Astrocyte of the spinal cord (primary cell): ENCODE data around the gene BCAS3.

Experiments used
- DNase-seq: peaks from one replicate; pipeline ENCODE4 v3.0.0; 2011; ENCODE audit warnings: low read depth, low spot score
- H3K4me3 ChIP-seq: 2 replicates; pipeline ENCODE4 v1.5.1; 2011; ENCODE audit warnings: low read depth, mild to moderate bottlenecking, low read length, moderate library complexity
- CTCF ChIP-seq: IDR thresholded peaks from 2 replicates; pipeline ENCODE4 v1.5.1; 2012; ENCODE audit warnings: low read depth, mild to moderate bottlenecking, low read length, inconsistent platforms
- in situ Hi-C: cut with HindIII; loops from 2 replicates; pipeline ENCODE4 v1.10.0; 2017; ENCODE audit warnings: low sequenced_read_pairs

BCAS3 gene

GRCh38 chr17:61321344-61321743, 643.7 kb downstream of the BCAS3 start:
- no peak for DNase-seq
- in situ Hi-C loops: no loop called here
- H3K4me3 ChIP-seq: no peak overlapping the region
- no peak for TF ChIP-seq CTCF

GRCh38 chr17:61322325-61323002, 644.8 kb downstream of the BCAS3 start:
- DNase-seq: no peak
- TF ChIP-seq CTCF: no peak
- in situ Hi-C loops: no loop called here
- no peak overlapping the region for H3K4me3 ChIP-seq

GRCh38 chr17:61323003-61323908, 645.6 kb downstream of the BCAS3 start:
- no peak for TF ChIP-seq CTCF
- no peak for DNase-seq
- no peak overlapping the region for H3K4me3 ChIP-seq
- in situ Hi-C loops: no loop called here

- H3K4me3 ChIP-seq: no peak overlapping the region
- peak; percentile 43 for DNase-seq
- no peak for TF ChIP-seq CTCF
- in situ Hi-C loops: no loop called here
Measured at GRCh38 chr17:61323909-61324868, 646.5 kb downstream of the BCAS3 start.

- no peak for TF ChIP-seq CTCF
- in situ Hi-C loops: no loop called here
- no peak overlapping the region for H3K4me3 ChIP-seq
- DNase-seq: no peak
Measured at GRCh38 chr17:61324950-61325349, 647.3 kb downstream of the BCAS3 start.
